ENCODE measurements around the gene ST6GALNAC6.

The ST6GALNAC6 gene

DNA sequence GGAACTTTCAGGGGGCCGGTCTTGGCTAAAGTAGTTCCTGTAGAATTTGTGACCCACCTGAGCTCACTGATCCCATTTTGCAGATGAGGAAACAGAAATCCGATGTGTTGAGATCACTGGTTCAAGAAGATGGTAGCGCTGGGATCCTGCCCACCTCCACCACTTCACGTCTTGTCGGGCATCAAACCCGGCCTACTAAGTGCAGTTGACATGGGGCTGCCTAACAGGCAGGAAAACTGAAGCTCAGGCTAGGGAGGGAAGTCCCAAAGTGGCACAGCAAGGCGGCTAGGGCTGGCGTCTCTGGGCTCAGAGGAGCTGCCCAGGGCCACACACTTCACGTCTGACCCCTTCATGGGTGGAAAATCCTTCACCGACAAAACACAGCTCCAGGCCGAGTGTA lies 44.4 kb downstream of the ST6GALNAC6 start:
- ChIA-PET POLR2A (no interaction called here), CTCF (no interaction called here)

DNA sequence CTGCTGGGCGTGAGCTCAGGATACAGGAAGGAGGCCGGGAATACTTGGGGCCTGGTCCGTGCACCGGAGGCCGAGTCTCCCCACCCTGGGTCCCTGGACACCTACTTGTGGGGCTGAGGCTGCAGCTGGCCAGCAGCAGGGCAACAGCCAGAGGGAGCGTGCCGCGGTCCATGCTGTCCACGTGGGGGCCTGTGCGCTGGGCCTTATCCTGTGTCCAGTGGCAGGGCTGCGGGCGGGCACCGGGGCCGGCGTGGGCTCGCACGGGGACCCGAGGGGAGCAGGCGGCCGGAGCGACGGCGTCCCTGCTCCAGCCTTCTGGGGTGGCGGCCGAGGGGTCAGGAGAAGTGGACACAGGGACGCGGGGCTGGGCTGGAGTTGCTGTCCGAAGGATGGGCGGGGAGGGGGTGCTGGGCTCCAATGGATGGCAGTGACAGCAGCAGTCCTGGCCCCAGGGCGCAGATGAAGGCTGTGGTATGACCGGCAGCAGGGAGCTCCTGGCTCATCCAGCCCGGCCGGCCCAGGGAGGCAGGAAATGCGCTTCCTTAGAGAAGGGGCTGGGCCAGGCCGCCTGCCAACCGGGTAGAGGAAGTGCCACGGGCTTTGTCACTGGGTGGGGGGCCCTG lies 45.1 kb downstream of the ST6GALNAC6 start, which contains the start of gene ENG:
TSS of gene ENG (minus strand) at position 475 of the 623 bp plus-strand sequence. CDS start at position 172, 303 bp downstream.
- TF ChIP-seq ZNF384 (IDR thresholded peaks at IDR 0.05) (no peak), BHLHE40 (IDR thresholded peaks at IDR 0.05; ENCODE audit: borderline replicate concordance) (no peak), TARDBP (IDR thresholded peaks at IDR 0.05) (no peak), FOXK2 (IDR thresholded peaks at IDR 0.05) (no peak), L3MBTL2 (conservative IDR thresholded peaks at IDR 0.05) (no peak), ELF4 (IDR thresholded peaks at IDR 0.05) (no peak), SP1 (IDR thresholded peaks at IDR 0.05) (no peak), FOXM1 (IDR thresholded peaks at IDR 0.05; ENCODE audit: borderline replicate concordance) (no peak), FOXA1 (IDR thresholded peaks at IDR 0.05) (no peak), NFRKB (IDR thresholded peaks at IDR 0.05) (no peak)
- TF ChIP-seq, protein P1, sequence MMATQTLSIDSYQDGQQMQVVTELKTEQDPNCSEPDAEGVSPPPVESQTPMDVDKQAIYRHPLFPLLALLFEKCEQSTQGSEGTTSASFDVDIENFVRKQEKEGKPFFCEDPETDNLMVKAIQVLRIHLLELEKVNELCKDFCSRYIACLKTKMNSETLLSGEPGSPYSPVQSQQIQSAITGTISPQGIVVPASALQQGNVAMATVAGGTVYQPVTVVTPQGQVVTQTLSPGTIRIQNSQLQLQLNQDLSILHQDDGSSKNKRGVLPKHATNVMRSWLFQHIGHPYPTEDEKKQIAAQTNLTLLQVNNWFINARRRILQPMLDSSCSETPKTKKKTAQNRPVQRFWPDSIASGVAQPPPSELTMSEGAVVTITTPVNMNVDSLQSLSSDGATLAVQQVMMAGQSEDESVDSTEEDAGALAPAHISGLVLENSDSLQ (IDR thresholded peaks at IDR 0.05) = no peak
- DNase-seq (ENCODE audit: extremely low spot score) = no peak
- ChIA-PET CTCF (no interaction called here), POLR2A (no interaction called here)

More for the DNA sequence above, 44.4 kb downstream of the ST6GALNAC6 start:
- no peak for DNase-seq (ENCODE audit: extremely low spot score)
- no peak for TF ChIP-seq BHLHE40 (IDR thresholded peaks at IDR 0.05; ENCODE audit: borderline replicate concordance)

DNA sequence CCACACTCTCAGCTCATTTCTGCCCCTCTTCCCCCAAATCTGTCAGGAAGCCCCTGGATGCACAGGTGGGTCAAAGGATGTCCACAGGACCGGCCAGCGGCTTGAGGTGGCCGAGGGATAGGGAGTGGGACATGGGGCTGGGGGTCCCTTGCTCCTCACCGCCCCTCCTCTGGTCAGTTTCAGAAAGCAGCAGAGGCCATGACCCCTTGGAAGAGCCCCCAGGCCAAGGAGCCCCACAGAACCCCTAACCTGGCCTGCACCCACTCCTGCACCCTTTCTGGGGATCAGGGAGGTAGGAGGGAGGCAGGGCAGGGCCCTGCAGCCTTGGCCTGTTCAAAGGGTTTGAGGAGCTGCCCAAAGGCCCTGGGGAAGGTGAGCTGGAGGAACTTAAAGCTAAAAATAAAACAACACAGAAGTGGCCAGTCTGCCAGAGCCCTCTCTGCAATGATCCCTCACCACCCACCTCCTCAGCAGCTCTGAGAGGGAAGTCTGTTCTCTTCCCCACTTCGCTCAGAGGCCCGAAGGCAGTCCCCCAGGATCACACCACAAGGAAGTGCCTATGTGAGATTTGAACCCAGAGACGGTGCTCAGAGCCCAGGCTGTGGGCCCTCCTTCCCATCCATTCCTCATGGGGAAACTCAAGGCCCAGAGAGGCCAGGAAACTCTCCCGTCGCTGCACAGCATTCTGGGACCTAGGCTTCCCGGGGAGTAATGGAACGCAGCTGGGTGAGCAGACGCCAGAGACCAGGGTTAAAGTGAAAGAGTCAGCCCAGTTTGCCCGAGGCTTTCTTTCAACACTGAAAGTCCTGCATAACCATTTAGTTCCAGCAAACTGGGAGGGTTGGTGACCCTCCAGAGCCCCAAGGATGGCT lies 45.9 kb downstream of the ST6GALNAC6 start:
- DNase-seq (ENCODE audit: extremely low spot score) = no peak
- CTCF ChIA-PET = no interaction called here
- POLR2A ChIA-PET = no interaction called here
- TF ChIP-seq HDGF (IDR thresholded peaks at IDR 0.05; ENCODE audit: borderline replicate concordance) (no peak), FOXK2 (IDR thresholded peaks at IDR 0.05) (no peak), TARDBP (IDR thresholded peaks at IDR 0.05) (no peak), SUZ12 (IDR thresholded peaks at IDR 0.05) (no peak), CTBP1 (IDR thresholded peaks at IDR 0.05; ENCODE audit: borderline replicate concordance) (no peak)

DNA sequence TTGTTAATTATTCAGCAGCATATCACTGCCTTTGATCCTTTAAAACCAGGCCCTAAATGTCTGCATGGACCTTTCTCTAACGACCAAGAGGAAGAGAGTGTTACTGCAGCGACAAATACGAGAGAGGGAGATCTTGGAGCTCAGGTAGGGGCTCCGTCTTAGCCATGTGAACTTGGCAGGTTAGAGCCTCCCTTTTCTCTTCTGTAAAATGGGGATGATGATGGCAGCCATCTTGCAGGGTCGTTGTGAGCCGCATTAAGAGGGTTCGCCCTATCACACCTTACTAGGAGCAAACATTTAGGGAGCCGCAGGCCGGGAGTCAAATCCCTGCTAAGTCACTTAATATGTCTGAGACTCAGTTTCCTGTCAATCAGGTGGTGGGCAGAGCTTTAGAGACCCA lies 46.6 kb downstream of the ST6GALNAC6 start:
- ChIA-PET CTCF (no interaction called here), POLR2A (no interaction called here)
- no peak for DNase-seq (ENCODE audit: extremely low spot score)
- TF ChIP-seq NFRKB (IDR thresholded peaks at IDR 0.05) = no peak
- TF ChIP-seq SUZ12 (IDR thresholded peaks at IDR 0.05) = no peak
- TF ChIP-seq FOXK2 (IDR thresholded peaks at IDR 0.05) = no peak
- TF ChIP-seq ARNT (IDR thresholded peaks at IDR 0.05) = no peak
- no peak for TF ChIP-seq FOXM1 (IDR thresholded peaks at IDR 0.05; ENCODE audit: borderline replicate concordance)
- TF ChIP-seq HDGF (IDR thresholded peaks at IDR 0.05; ENCODE audit: borderline replicate concordance) = no peak
- TF ChIP-seq SP1 (IDR thresholded peaks at IDR 0.05) = no peak
- no peak for TF ChIP-seq LEF1 (IDR thresholded peaks at IDR 0.05; ENCODE audit: borderline replicate concordance)
- TF ChIP-seq FOXA1 (IDR thresholded peaks at IDR 0.05) = no peak
- TF ChIP-seq ZNF384 (IDR thresholded peaks at IDR 0.05) = no peak
- no peak for TF ChIP-seq TARDBP (IDR thresholded peaks at IDR 0.05)
- TF ChIP-seq ELF4 (IDR thresholded peaks at IDR 0.05) = no peak
- no peak for TF ChIP-seq L3MBTL2 (conservative IDR thresholded peaks at IDR 0.05)
- no peak for TF ChIP-seq BHLHE40 (IDR thresholded peaks at IDR 0.05; ENCODE audit: borderline replicate concordance)
- no peak for TF ChIP-seq CTBP1 (IDR thresholded peaks at IDR 0.05; ENCODE audit: borderline replicate concordance)
- TF ChIP-seq, protein P1 (IDR thresholded peaks at IDR 0.05) = no peak

DNA sequence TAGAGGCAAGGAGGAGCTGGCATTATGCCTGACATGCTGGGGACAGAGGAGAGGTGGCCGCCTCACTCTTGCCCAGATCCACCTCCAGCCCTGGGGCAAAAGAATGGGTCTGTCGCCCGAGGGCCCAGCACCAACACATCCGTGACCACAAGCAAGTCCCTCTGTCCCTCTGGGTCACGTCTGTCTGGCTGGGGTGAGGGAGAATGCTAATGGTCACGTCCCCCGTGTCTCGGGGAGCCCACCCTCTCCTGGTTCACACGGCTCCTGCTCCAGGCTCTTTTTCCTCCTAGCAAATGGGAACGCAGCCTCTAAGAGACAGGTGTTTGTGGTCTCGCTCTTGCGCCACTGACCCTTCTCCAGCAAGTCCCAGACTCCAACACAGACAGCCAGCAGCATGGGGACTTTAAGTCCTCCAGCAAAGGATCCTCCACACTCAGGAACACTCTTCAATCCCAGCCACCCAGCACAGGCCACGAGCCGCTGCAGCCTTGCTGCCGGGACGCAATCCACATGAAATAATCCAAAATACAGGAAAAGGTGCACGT lies 49.0 kb downstream of the ST6GALNAC6 start:
- no peak for TF ChIP-seq SUZ12 (IDR thresholded peaks at IDR 0.05)
- no peak for TF ChIP-seq ARNT (IDR thresholded peaks at IDR 0.05)
- TF ChIP-seq ZNF384 (IDR thresholded peaks at IDR 0.05) = no peak
- TF ChIP-seq L3MBTL2 (conservative IDR thresholded peaks at IDR 0.05) = no peak
- TF ChIP-seq NFRKB (IDR thresholded peaks at IDR 0.05) = no peak
- TF ChIP-seq, protein P1 (IDR thresholded peaks at IDR 0.05) = no peak
- TF ChIP-seq FOXK2 (IDR thresholded peaks at IDR 0.05) = no peak
- TF ChIP-seq BHLHE40 (IDR thresholded peaks at IDR 0.05; ENCODE audit: borderline replicate concordance) = no peak
- TF ChIP-seq SP1 (IDR thresholded peaks at IDR 0.05) = no peak
- no peak for TF ChIP-seq FOXM1 (IDR thresholded peaks at IDR 0.05; ENCODE audit: borderline replicate concordance)
- no peak for TF ChIP-seq FOXA1 (IDR thresholded peaks at IDR 0.05)
- no peak for TF ChIP-seq ELF4 (IDR thresholded peaks at IDR 0.05)
- TF ChIP-seq HDGF (IDR thresholded peaks at IDR 0.05; ENCODE audit: borderline replicate concordance) = no peak
- no peak for TF ChIP-seq TARDBP (IDR thresholded peaks at IDR 0.05)
- TF ChIP-seq LEF1 (IDR thresholded peaks at IDR 0.05; ENCODE audit: borderline replicate concordance) = no peak
- no peak for TF ChIP-seq CTBP1 (IDR thresholded peaks at IDR 0.05; ENCODE audit: borderline replicate concordance)
- ChIA-PET CTCF (interaction anchor here (1.1 kb wide), 1 partner anchor 19 kb away, joined by 5 read pairs; no protein-coding TSS in a partner anchor), POLR2A (no interaction called here)
- DNase-seq (ENCODE audit: extremely low spot score) = no peak
